ENCODE results near the gene KRI1. TPM values are rescaled to one million over a fixed set of nuclear protein-coding genes. Genes with fewer than 3 reads are reported as not detected.
"Not testable (repeated sequence)": the region's sequence is repeated elsewhere in the genome, so short reads cannot be mapped to it uniquely, and the experiment has no call there.

The KRI1 gene
- total RNA-seq, 1 donor: 5.4 TPM

DNA sequence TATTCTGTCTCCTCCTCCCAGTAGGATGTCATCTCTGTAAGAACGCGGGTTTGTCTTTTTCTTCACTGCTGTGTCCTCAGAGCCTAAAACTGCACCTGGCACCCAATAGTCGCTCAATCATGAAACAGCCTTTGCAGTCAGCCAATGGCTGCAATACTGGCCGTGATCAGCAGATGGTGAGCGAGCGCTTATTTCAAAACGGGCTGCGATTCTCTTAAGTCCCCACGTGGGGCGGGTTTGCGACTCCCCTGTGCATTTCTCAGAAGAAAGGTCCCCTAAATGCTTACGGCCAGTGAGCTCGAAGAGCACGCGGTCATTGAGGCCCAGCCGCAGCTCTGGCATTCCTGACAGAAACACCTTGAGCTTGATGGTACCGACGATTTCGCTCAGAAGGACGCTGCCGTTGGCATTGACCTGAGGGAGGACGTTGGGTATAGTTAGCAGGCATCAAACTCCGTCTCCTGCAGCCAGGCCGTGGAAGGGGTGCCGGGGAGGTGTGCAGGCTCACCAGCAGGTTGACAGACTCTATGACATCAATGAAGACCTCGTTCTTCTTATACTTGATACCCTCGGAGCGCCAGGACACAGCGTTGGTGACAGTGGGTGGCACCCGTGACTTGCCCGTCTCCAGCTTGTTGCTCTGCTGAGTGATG, 15.3 kb upstream of the KRI1 start:
- peak; percentile 95 for DNase-seq (ENCODE audit: insufficient read length, low spot score, missing footprints)
- Histone ChIP-seq H3K9me3 (ENCODE audit: low read depth, low read length) (no peaks in the 10 kb centered on the region), H3K4me2 (ENCODE audit: insufficient read depth, low read length) (peak overlapping the region; percentile 83), H3K4me3 (ENCODE audit: insufficient read depth, low read length) (peak overlapping the region; percentile 57), H3K4me1 (ENCODE audit: insufficient read depth, low read length) (no peaks in the 10 kb centered on the region), H3K79me2 (ENCODE audit: insufficient read depth, low read length) (no peaks in the 10 kb centered on the region), H3K27ac (ENCODE audit: low read depth, low read length) (no peak overlapping the region), H3K36me3 (ENCODE audit: insufficient read depth, low read length) (no peaks in the 10 kb centered on the region), H4K20me1 (ENCODE audit: insufficient read depth, low read length) (no peaks in the 10 kb centered on the region), H2AFZ (ENCODE audit: low read length) (peak overlapping the region; percentile 94), H3K27me3 (ENCODE audit: insufficient read depth, low read length) (no peaks in the 10 kb centered on the region)
- TF ChIP-seq, protein P1, sequence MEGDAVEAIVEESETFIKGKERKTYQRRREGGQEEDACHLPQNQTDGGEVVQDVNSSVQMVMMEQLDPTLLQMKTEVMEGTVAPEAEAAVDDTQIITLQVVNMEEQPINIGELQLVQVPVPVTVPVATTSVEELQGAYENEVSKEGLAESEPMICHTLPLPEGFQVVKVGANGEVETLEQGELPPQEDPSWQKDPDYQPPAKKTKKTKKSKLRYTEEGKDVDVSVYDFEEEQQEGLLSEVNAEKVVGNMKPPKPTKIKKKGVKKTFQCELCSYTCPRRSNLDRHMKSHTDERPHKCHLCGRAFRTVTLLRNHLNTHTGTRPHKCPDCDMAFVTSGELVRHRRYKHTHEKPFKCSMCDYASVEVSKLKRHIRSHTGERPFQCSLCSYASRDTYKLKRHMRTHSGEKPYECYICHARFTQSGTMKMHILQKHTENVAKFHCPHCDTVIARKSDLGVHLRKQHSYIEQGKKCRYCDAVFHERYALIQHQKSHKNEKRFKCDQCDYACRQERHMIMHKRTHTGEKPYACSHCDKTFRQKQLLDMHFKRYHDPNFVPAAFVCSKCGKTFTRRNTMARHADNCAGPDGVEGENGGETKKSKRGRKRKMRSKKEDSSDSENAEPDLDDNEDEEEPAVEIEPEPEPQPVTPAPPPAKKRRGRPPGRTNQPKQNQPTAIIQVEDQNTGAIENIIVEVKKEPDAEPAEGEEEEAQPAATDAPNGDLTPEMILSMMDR (IDR thresholded peaks at IDR 0.05; ENCODE audit: extremely low read depth, low read depth, low read length): peak; percentile 100

DNA sequence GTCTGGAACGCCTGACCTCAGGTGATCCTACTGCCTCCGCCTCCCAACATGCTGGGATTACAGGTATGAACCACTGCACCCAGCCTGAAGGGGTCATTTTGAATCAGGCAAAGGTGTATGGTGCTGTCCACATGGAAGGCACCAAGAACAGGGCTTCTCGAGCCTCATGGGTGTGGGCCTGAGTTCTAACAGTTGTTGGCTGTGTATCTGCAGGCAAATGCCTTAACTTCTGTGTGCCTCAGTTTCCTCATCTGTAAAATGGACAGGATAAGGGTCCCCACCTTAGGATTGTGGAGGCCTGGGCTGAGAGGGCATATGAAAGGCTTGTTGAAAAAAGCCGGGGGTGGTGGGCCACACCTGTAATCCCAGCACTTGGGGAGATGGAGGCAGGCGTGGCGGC, 12.1 kb upstream of the KRI1 start:
- H3K4me1 ChIP-seq (ENCODE audit: insufficient read depth, low read length): no peaks in the 10 kb centered on the region
- no peaks in the 10 kb centered on the region for H3K27me3 ChIP-seq (ENCODE audit: insufficient read depth, low read length)
- TF ChIP-seq, protein P1 (IDR thresholded peaks at IDR 0.05; ENCODE audit: extremely low read depth, low read depth, low read length): no peak
- no peaks in the 10 kb centered on the region for H3K36me3 ChIP-seq (ENCODE audit: insufficient read depth, low read length)
- H3K27ac ChIP-seq (ENCODE audit: low read depth, low read length): no peak overlapping the region
- no peak for DNase-seq (ENCODE audit: insufficient read length, low spot score, missing footprints)
- no peaks in the 10 kb centered on the region for H3K9me3 ChIP-seq (ENCODE audit: low read depth, low read length)
- no peak overlapping the region for H3K4me2 ChIP-seq (ENCODE audit: insufficient read depth, low read length)
- H2AFZ ChIP-seq (ENCODE audit: low read length): no peak overlapping the region
- H4K20me1 ChIP-seq (ENCODE audit: insufficient read depth, low read length): no peaks in the 10 kb centered on the region
- H3K4me3 ChIP-seq (ENCODE audit: insufficient read depth, low read length): no peak overlapping the region
- no peaks in the 10 kb centered on the region for H3K79me2 ChIP-seq (ENCODE audit: insufficient read depth, low read length)

DNA sequence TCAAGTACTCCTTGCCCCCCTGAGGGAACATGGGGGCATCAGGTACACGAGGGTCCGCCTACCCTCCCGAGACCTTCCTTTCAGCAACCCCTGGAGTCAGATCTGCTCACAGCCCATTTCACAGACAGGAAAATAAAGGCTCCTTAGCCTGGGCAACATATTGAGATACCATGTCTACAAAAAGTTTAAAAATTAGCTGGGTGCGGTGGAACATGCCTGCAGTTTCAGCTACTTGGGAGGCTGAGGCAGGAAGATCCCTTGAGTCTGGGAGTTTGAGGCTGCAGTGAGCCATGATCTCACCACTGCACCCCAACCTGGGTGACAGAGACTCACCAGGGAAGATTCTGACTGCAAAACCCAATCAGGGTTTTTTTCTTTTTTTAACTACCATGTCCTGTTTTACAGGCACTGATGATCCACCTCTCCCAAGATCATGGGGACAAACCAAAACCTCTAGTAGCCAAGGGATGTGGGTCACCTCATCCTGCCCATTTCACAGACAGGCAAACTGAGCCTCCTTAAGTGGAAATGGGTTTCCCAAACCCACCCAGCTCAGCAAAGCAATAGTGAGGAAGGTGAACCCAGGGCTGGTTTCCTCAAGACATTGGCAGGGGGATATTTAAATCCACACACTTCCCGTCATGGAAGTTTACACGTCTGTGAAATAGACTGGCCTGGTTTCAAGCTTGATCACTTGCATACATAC, 9.4 kb upstream of the KRI1 start:
- no peaks in the 10 kb centered on the region for H4K20me1 ChIP-seq (ENCODE audit: insufficient read depth, low read length)
- no peaks in the 10 kb centered on the region for H3K9me3 ChIP-seq (ENCODE audit: low read depth, low read length)
- H3K79me2 ChIP-seq (ENCODE audit: insufficient read depth, low read length): no peaks in the 10 kb centered on the region
- H2AFZ ChIP-seq (ENCODE audit: low read length): no peak overlapping the region
- peak; percentile 48 for DNase-seq (ENCODE audit: insufficient read length, low spot score, missing footprints)
- no peaks in the 10 kb centered on the region for H3K4me1 ChIP-seq (ENCODE audit: insufficient read depth, low read length)
- no peaks in the 10 kb centered on the region for H3K27me3 ChIP-seq (ENCODE audit: insufficient read depth, low read length)
- no peak overlapping the region for H3K27ac ChIP-seq (ENCODE audit: low read depth, low read length)
- H3K4me3 ChIP-seq (ENCODE audit: insufficient read depth, low read length): no peak overlapping the region
- no peak overlapping the region for H3K4me2 ChIP-seq (ENCODE audit: insufficient read depth, low read length)
- no peaks in the 10 kb centered on the region for H3K36me3 ChIP-seq (ENCODE audit: insufficient read depth, low read length)
- TF ChIP-seq, protein P1 (IDR thresholded peaks at IDR 0.05; ENCODE audit: extremely low read depth, low read depth, low read length): no peak

DNA sequence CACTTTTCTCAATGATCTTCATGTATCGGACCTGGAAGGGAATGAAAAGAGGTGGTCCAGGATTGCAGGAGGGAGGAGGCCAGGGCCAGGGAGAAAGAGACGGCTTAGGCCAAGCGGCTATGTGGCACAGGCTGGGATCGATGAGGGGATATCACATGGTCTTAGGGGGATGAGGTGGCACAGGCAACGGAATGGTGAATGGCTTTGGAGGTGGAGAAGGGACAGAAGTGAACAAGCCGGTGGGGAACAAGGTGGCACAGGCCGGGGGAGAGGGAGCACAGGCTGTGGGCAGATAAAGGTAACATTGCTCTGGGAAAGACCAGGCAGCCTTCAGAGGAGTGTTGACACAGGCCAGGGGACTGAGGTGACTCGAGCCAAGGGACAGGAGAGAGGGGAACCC, 8.7 kb upstream of the KRI1 start:
- Histone ChIP-seq H2AFZ (ENCODE audit: low read length) (no peak overlapping the region), H4K20me1 (ENCODE audit: insufficient read depth, low read length) (no peaks in the 10 kb centered on the region), H3K79me2 (ENCODE audit: insufficient read depth, low read length) (no peaks in the 10 kb centered on the region), H3K4me3 (ENCODE audit: insufficient read depth, low read length) (no peak overlapping the region), H3K4me2 (ENCODE audit: insufficient read depth, low read length) (no peak overlapping the region), H3K36me3 (ENCODE audit: insufficient read depth, low read length) (no peaks in the 10 kb centered on the region), H3K9me3 (ENCODE audit: low read depth, low read length) (no peaks in the 10 kb centered on the region), H3K4me1 (ENCODE audit: insufficient read depth, low read length) (peaks cover 3% of the 10 kb centered on the region), H3K27ac (ENCODE audit: low read depth, low read length) (no peak overlapping the region), H3K27me3 (ENCODE audit: insufficient read depth, low read length) (no peaks in the 10 kb centered on the region)
- TF ChIP-seq, protein P1 (IDR thresholded peaks at IDR 0.05; ENCODE audit: extremely low read depth, low read depth, low read length): no peak
- DNase-seq (ENCODE audit: insufficient read length, low spot score, missing footprints): no peak

DNA sequence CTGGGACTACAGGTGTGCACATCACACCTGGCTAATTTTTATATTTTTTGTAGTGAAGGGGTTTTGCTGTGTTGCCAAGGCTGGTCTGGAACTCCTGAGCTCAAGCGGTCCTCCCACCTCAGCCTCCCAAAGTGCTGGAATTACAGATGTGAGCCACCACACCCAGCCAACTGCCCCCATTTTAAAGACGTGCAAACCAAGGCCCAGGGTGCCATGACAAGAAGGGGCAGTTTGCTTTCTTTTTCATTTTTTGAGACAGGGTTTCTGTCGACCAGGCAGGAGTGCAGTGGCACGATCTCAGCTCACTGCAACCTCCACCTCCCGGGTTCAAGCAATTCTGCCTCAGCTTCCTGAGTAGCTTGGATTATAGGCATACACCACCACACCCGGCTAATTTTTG, 8.0 kb upstream of the KRI1 start:
- not testable (repeated sequence) for H3K4me3 ChIP-seq (ENCODE audit: insufficient read depth, low read length); H3K36me3 ChIP-seq (ENCODE audit: insufficient read depth, low read length); H4K20me1 ChIP-seq (ENCODE audit: insufficient read depth, low read length); H3K27me3 ChIP-seq (ENCODE audit: insufficient read depth, low read length); H3K9me3 ChIP-seq (ENCODE audit: low read depth, low read length); H3K4me2 ChIP-seq (ENCODE audit: insufficient read depth, low read length); DNase-seq (ENCODE audit: insufficient read length, low spot score, missing footprints); H3K79me2 ChIP-seq (ENCODE audit: insufficient read depth, low read length); H3K4me1 ChIP-seq (ENCODE audit: insufficient read depth, low read length); H2AFZ ChIP-seq (ENCODE audit: low read length); H3K27ac ChIP-seq (ENCODE audit: low read depth, low read length)

All from osteoblast (primary cell).